ENCODE measurements around the gene TACC2.
"Not testable (repeated sequence)": the region's sequence is repeated elsewhere in the genome, so short reads cannot be mapped to it uniquely, and the experiment has no call there.

TACC2 gene

GRCh38 chr10:122197611-122198222, 208.8 kb downstream of the TACC2 start:
- DNase-seq (ENCODE audit: low read depth) = no peak

- no peak for DNase-seq (ENCODE audit: low read depth)
These were observed 209.7 kb downstream of the TACC2 start for GRCh38 chr10:122198631-122199030.

- DNase-seq (ENCODE audit: low read depth) = no peak
These were observed 210.1 kb downstream of the TACC2 start for GRCh38 chr10:122199070-122199469.

GRCh38 chr10:122199689-122200088, 210.7 kb downstream of the TACC2 start:
- DNase-seq (ENCODE audit: low read depth) = no peak

- DNase-seq (ENCODE audit: low read depth) = no peak
These were observed 212.4 kb downstream of the TACC2 start for GRCh38 chr10:122201401-122201800.

- not testable (repeated sequence) for DNase-seq (ENCODE audit: low read depth)
These were observed 214.2 kb downstream of the TACC2 start for GRCh38 chr10:122203180-122203579.

- DNase-seq (ENCODE audit: low read depth) = no peak
These were observed 215.9 kb downstream of the TACC2 start for GRCh38 chr10:122204691-122205489.

GRCh38 chr10:122206471-122207065, 217.6 kb downstream of the TACC2 start:
- no peak for DNase-seq (ENCODE audit: low read depth)

GRCh38 chr10:122207163-122207562, 218.2 kb downstream of the TACC2 start:
- no peak for DNase-seq (ENCODE audit: low read depth)

- DNase-seq (ENCODE audit: low read depth) = no peak
These were observed 218.6 kb downstream of the TACC2 start for GRCh38 chr10:122207596-122207995.

GRCh38 chr10:122208571-122209430, 219.8 kb downstream of the TACC2 start:
- no peak for DNase-seq (ENCODE audit: low read depth)

GRCh38 chr10:122210481-122211265, 221.7 kb downstream of the TACC2 start:
- DNase-seq (ENCODE audit: low read depth) = no peak

- DNase-seq (ENCODE audit: low read depth) = no peak
These were observed 224.4 kb downstream of the TACC2 start for GRCh38 chr10:122213364-122213763.

GRCh38 chr10:122213766-122214165, 224.8 kb downstream of the TACC2 start:
- no peak for DNase-seq (ENCODE audit: low read depth)

- DNase-seq (ENCODE audit: low read depth) = no peak
These were observed 227.1 kb downstream of the TACC2 start for GRCh38 chr10:122216047-122216446.

GRCh38 chr10:122219340-122219739, 230.4 kb downstream of the TACC2 start:
- no peak for DNase-seq (ENCODE audit: low read depth)

- no peak for DNase-seq (ENCODE audit: low read depth)
These were observed 231.8 kb downstream of the TACC2 start for GRCh38 chr10:122220736-122221135.

GRCh38 chr10:122221958-122222357, 233.0 kb downstream of the TACC2 start:
- no peak for DNase-seq (ENCODE audit: low read depth)

GRCh38 chr10:122222638-122223037, 233.7 kb downstream of the TACC2 start:
- DNase-seq (ENCODE audit: low read depth) = no peak

GRCh38 chr10:122224159-122224558, 235.2 kb downstream of the TACC2 start:
- DNase-seq (ENCODE audit: low read depth) = no peak

- DNase-seq (ENCODE audit: low read depth) = no peak
These were observed 236.4 kb downstream of the TACC2 start for GRCh38 chr10:122225330-122225729.
